Keratinocyte (primary cell): ENCODE measurements around the gene ELAVL4. TPM values are rescaled to one million over a fixed set of nuclear protein-coding genes. Genes with fewer than 3 reads are reported as not detected.

ENCODE experiments used
- DNase-seq: peaks from one replicate; pipeline ENCODE4 v3.0.0-alpha.2; 2011; ENCODE audit warnings: low read depth, missing footprints, low spot score
- FAIRE-seq: peaks from 2 replicates; lab custom pipeline; 2011; peaks lifted over from hg19 to GRCh38; lab: Jason Lieb, UNC
- H2AFZ ChIP-seq: 2 replicates; pipeline ENCODE4 v1.6.0; 2012; ENCODE audit warnings: low read length, control low read depth, inconsistent platforms; ENCODE audit not compliant: control insufficient read depth
- H3K27ac ChIP-seq: 2 replicates; pipeline ENCODE4 v1.5.1; 2011; ENCODE audit warnings: low read length; ENCODE audit not compliant: control insufficient read depth, insufficient read depth
- H3K27me3 ChIP-seq: 3 replicates; pipeline ENCODE4 v1.6.0; 2011; ENCODE audit warnings: low read length; ENCODE audit not compliant: control insufficient read depth, insufficient read depth; ENCODE audit errors: extremely low read depth
- H3K36me3 ChIP-seq, 2 experiments: 2 replicates in 1 of 2; 3 replicates in 1 of 2; pipeline ENCODE4 v1.5.1; 2011; ENCODE audit warnings: low read length in 2 of 2, mild to moderate bottlenecking in 1 of 2; ENCODE audit not compliant: control insufficient read depth in 2 of 2, insufficient read depth in 2 of 2; ENCODE audit errors: extremely low read depth in 1 of 2
- H3K4me1 ChIP-seq: 3 replicates; pipeline ENCODE4 v1.5.1; 2011; ENCODE audit warnings: low read length; ENCODE audit not compliant: control insufficient read depth, insufficient read depth; ENCODE audit errors: extremely low read depth
- H3K4me2 ChIP-seq: 3 replicates; pipeline ENCODE4 v1.6.0; 2011; ENCODE audit warnings: low read depth, low read length; ENCODE audit not compliant: control insufficient read depth, insufficient read depth; ENCODE audit errors: extremely low read depth
- H3K4me3 ChIP-seq, 3 experiments: fragments of 200-600 bp in 1 of 3; sonication (generic) in 1 of 3; 2 replicates in 2 of 3; 3 replicates in 1 of 3; pipeline ENCODE4 v1.5.1; 2011 to 2016; ENCODE audit warnings: low read length in 3 of 3, mild to moderate bottlenecking in 3 of 3, control low read depth in 2 of 3, inconsistent platforms in 1 of 3, low read depth in 1 of 3, mixed read lengths in 1 of 3, mixed run types in 1 of 3, moderate library complexity in 1 of 3; ENCODE audit not compliant: control insufficient read depth in 2 of 3, insufficient read depth in 2 of 3; ENCODE audit errors: extremely low read depth in 1 of 3
- H3K79me2 ChIP-seq: 2 replicates; pipeline ENCODE4 v1.6.0; 2012; ENCODE audit warnings: low read length; ENCODE audit not compliant: control insufficient read depth, insufficient read depth
- H3K9ac ChIP-seq: 3 replicates; pipeline ENCODE4 v1.6.0; 2011; ENCODE audit warnings: low read length; ENCODE audit not compliant: control insufficient read depth, insufficient read depth; ENCODE audit errors: extremely low read depth
- H3K9me1 ChIP-seq: 3 replicates; pipeline ENCODE4 v1.6.0; 2011; ENCODE audit warnings: low read length; ENCODE audit not compliant: control insufficient read depth, insufficient read depth; ENCODE audit errors: extremely low read depth
- H3K9me3 ChIP-seq: 2 replicates; pipeline ENCODE4 v1.5.1; 2012; ENCODE audit warnings: low read depth, low read length; ENCODE audit not compliant: control insufficient read depth
- H4K20me1 ChIP-seq: 3 replicates; pipeline ENCODE4 v1.6.0; 2011; ENCODE audit warnings: low read length; ENCODE audit not compliant: control insufficient read depth, insufficient read depth; ENCODE audit errors: extremely low read depth
- CTCF ChIP-seq, 3 experiments: IDR thresholded peaks in 1 of 3; conservative IDR thresholded peaks in 1 of 3; optimal IDR thresholded peaks in 1 of 3; 2 replicates in 2 of 3; 3 replicates in 1 of 3; pipeline versions ENCODE3 to v1.5.1; 2011; ENCODE audit warnings: low read length in 3 of 3, mild to moderate bottlenecking in 3 of 3, moderate library complexity in 2 of 3, control low read depth in 1 of 3, inconsistent platforms in 1 of 3; ENCODE audit not compliant: insufficient read depth in 2 of 3; ENCODE audit errors: extremely low read depth in 1 of 3
- EZH2 ChIP-seq: IDR thresholded peaks from one replicate; pipeline ENCODE4 v1.6.1; 2012; ENCODE audit warnings: inconsistent platforms, mild to moderate bottlenecking, low read length, moderate library complexity
- dilution Hi-C: fragments of 300-500 bp; cut with MboI; formaldehyde crosslinking; loops from one replicate; pipeline ENCODE4 v1.7.0; 2020; ENCODE audit warnings: low sequenced_read_pairs; ENCODE audit not compliant: extremely low pct_ligation_motif_present
- polyA plus RNA-seq, 5 experiments: library from polyadenylated mRNA; depleted of rRNA in 3 of 5; stranded (reverse) in 3 of 5; stranded (forward) in 1 of 5; unstranded in 1 of 5; fragments of >200 nt; gene quantifications; 1 replicate in 1 of 5; 2 replicates in 3 of 5; 3 replicates in 1 of 5; pipeline versions ENCODE4 v1.2.1 to v1.2.3, GENCODE V29; 2011 to 2012; ENCODE audit warnings: missing spikeins in 2 of 5, low read depth in 1 of 5, low replicate concordance in 1 of 5

Gene ELAVL4
- polyA plus RNA-seq, 1 donor (not counting 4 experiments of a cell fraction or from before 2014, with no cell fraction given): not detected

GRCh38 chr1:50084389-50084788, 24.3 kb upstream of the ELAVL4 start:
- TF ChIP-seq CTCF (optimal IDR thresholded peaks at IDR 0.05 in 1 of 3, IDR thresholded peaks at IDR 0.05 in 1 of 3, conservative IDR thresholded peaks at IDR 0.05 in 1 of 3; ENCODE audit: extremely low read depth in 1 of 3, insufficient read depth in 2 of 3, low read length in 3 of 3) (no peak), EZH2 (no peak)
- Histone ChIP-seq H3K27ac (no peak overlapping the region), H2AFZ (no peak overlapping the region), H3K36me3 (no peaks in the 10 kb centered on the region), H3K9me1 (no peaks in the 10 kb centered on the region), H3K4me2 (no peak overlapping the region), H3K9ac (no peak overlapping the region), H3K27me3 (no peaks in the 10 kb centered on the region), H3K4me3 (no peak overlapping the region), H3K79me2 (no peaks in the 10 kb centered on the region), H3K9me3 (no peaks in the 10 kb centered on the region), H4K20me1 (no peaks in the 10 kb centered on the region), H3K4me1 (no peaks in the 10 kb centered on the region)
- dilution Hi-C loops: no loop called here
- no peak for DNase-seq
- FAIRE-seq: no peak

GRCh38 chr1:50091068-50091467, 17.7 kb upstream of the ELAVL4 start:
- H3K27ac ChIP-seq: no peak overlapping the region
- no peak for FAIRE-seq
- H3K27me3 ChIP-seq: no peaks in the 10 kb centered on the region
- no peaks in the 10 kb centered on the region for H3K79me2 ChIP-seq
- H3K9ac ChIP-seq: no peak overlapping the region
- no peak overlapping the region for H2AFZ ChIP-seq
- dilution Hi-C loops: no loop called here
- no peaks in the 10 kb centered on the region for H3K4me1 ChIP-seq
- TF ChIP-seq CTCF (optimal IDR thresholded peaks at IDR 0.05 in 1 of 3, IDR thresholded peaks at IDR 0.05 in 1 of 3, conservative IDR thresholded peaks at IDR 0.05 in 1 of 3; ENCODE audit: extremely low read depth in 1 of 3, insufficient read depth in 2 of 3, low read length in 3 of 3) (no peak), EZH2 (no peak)
- DNase-seq: no peak
- H4K20me1 ChIP-seq: no peaks in the 10 kb centered on the region
- H3K9me1 ChIP-seq: no peaks in the 10 kb centered on the region
- H3K9me3 ChIP-seq: no peaks in the 10 kb centered on the region
- H3K36me3 ChIP-seq: no peaks in the 10 kb centered on the region
- no peak overlapping the region for H3K4me2 ChIP-seq
- H3K4me3 ChIP-seq: no peak overlapping the region
